ENCODE measurements around the gene ZNF621. TPM values are rescaled to one million over a fixed set of nuclear protein-coding genes. Genes with fewer than 3 reads are reported as not detected.

Gene ZNF621
- total RNA-seq = 10 to 100 TPM; 21.8 to 25.2 TPM

GRCh38 chr3:40524568-40525285 lies at the start of gene ZNF621:
ZNF621 (plus strand) TSS chr3:40524960; CDS start chr3:40525841, 881 bp downstream.
- Mint-ChIP-seq H3K27ac (peak within 1 kb of the TSS; percentile 92 to 98), H3K36me3 (peaks cover 28 to 32% of the 10 kb centered on the region in 2 donors), H3K9me3 (no peaks in the 10 kb centered on the region)
- ATAC-seq = peak; percentile 98 to 100
- peak; percentile 86 to 88 for DNase-seq (ENCODE audit: low spot score in 2 of 2)

GRCh38 chr3:40476478-40477470 lies 48.0 kb upstream of the ZNF621 start, which contains the start of gene ZNF619:
ZNF619 (plus strand) TSS chr3:40477122; CDS start chr3:40477980, 858 bp downstream.
- Mint-ChIP-seq H3K27ac (peak within 1 kb of the TSS; percentile 87 to 97), H3K9me3 (no peaks in the 10 kb centered on the region), H3K36me3 (no peaks in the 10 kb centered on the region)
- DNase-seq (ENCODE audit: low spot score in 2 of 2) (peak; percentile 54 to 57), ATAC-seq (peak; percentile 74 to 83)

GRCh38 chr3:40477666-40478065 lies 47.1 kb upstream of the ZNF621 start:
- H3K9me3 Mint-ChIP-seq = no peaks in the 10 kb centered on the region
- ATAC-seq = no peak
- H3K27ac Mint-ChIP-seq = peak overlapping the region; percentile 87 to 97

GRCh38 chr3:40487172-40487571 lies 37.6 kb upstream of the ZNF621 start:
- Mint-ChIP-seq H3K27ac (no peak overlapping the region), H3K36me3 (peaks cover 35 to 39% of the 10 kb centered on the region in 2 donors), H3K9me3 (peaks cover 13 to 22% of the 10 kb centered on the region in 2 donors)
- DNase-seq (ENCODE audit: low spot score in 2 of 2) (no peak), ATAC-seq (no peak)

More at GRCh38 chr3:40477666-40478065, 47.1 kb upstream of the ZNF621 start:
- peaks cover 0 to 6% of the 10 kb centered on the region in 2 donors for H3K36me3 Mint-ChIP-seq
- DNase-seq (ENCODE audit: low spot score in 2 of 2) = no peak

GRCh38 chr3:40490916-40491315 lies 33.8 kb upstream of the ZNF621 start:
- peaks cover 13 to 22% of the 10 kb centered on the region in 2 donors for H3K9me3 Mint-ChIP-seq
- no peak overlapping the region for H3K27ac Mint-ChIP-seq
- DNase-seq (ENCODE audit: low spot score in 2 of 2) (no peak), ATAC-seq (no peak)
- peaks cover 28 to 33% of the 10 kb centered on the region in 2 donors for H3K36me3 Mint-ChIP-seq

GRCh38 chr3:40494698-40495097 lies 30.1 kb upstream of the ZNF621 start:
- Mint-ChIP-seq H3K9me3 (peaks cover 0 to 4% of the 10 kb centered on the region in 2 donors), H3K36me3 (peaks cover 0 to 5% of the 10 kb centered on the region in 2 donors), H3K27ac (peak overlapping the region in 1 of 2 donors; percentile 26)
- no peak for DNase-seq (ENCODE audit: low spot score in 2 of 2)
- no peak for ATAC-seq

GRCh38 chr3:40497288-40497687 lies 27.5 kb upstream of the ZNF621 start:
- ATAC-seq (no peak), DNase-seq (ENCODE audit: low spot score in 2 of 2) (no peak)
- Mint-ChIP-seq H3K36me3 (no peaks in the 10 kb centered on the region), H3K9me3 (no peaks in the 10 kb centered on the region), H3K27ac (no peak overlapping the region)

GRCh38 chr3:40499952-40500351 lies 24.8 kb upstream of the ZNF621 start:
- H3K9me3 Mint-ChIP-seq = no peaks in the 10 kb centered on the region

GRCh38 chr3:40502034-40502433 lies 22.7 kb upstream of the ZNF621 start:
- H3K27ac Mint-ChIP-seq = no peak overlapping the region
- no peak for ATAC-seq
- H3K9me3 Mint-ChIP-seq = no peaks in the 10 kb centered on the region
- peaks cover 0 to 7% of the 10 kb centered on the region in 2 donors for H3K36me3 Mint-ChIP-seq
- DNase-seq (ENCODE audit: low spot score in 2 of 2) = no peak

More at GRCh38 chr3:40499952-40500351, 24.8 kb upstream of the ZNF621 start:
- ATAC-seq (no peak), DNase-seq (ENCODE audit: low spot score in 2 of 2) (no peak)
- H3K36me3 Mint-ChIP-seq = no peaks in the 10 kb centered on the region
- no peak overlapping the region for H3K27ac Mint-ChIP-seq

- ATAC-seq (peak; percentile 39 to 65), DNase-seq (ENCODE audit: low spot score in 2 of 2) (no peak)
- Mint-ChIP-seq H3K36me3 (peaks cover 11 to 17% of the 10 kb centered on the region in 2 donors), H3K27ac (no peak overlapping the region), H3K9me3 (no peaks in the 10 kb centered on the region)
Observed at GRCh38 chr3:40504636-40505430, 19.9 kb upstream of the ZNF621 start.

GRCh38 chr3:40505599-40506462 lies 18.9 kb upstream of the ZNF621 start, which contains the start of gene ZNF620:
ZNF620 (plus strand) TSS chr3:40506039; CDS start chr3:40506353, 314 bp downstream.
- Mint-ChIP-seq H3K36me3 (peaks cover 17 to 27% of the 10 kb centered on the region in 2 donors), H3K9me3 (no peaks in the 10 kb centered on the region), H3K27ac (peak within 1 kb of the TSS; percentile 79 to 88)
- ATAC-seq (peak; percentile 66 to 82), DNase-seq (ENCODE audit: low spot score in 2 of 2) (peak; percentile 37 to 65)

- ATAC-seq (peak in 1 of 2 donors; percentile 40), DNase-seq (ENCODE audit: low spot score in 2 of 2) (no peak)
- no peak overlapping the region for H3K27ac Mint-ChIP-seq
- H3K9me3 Mint-ChIP-seq = no peaks in the 10 kb centered on the region
- H3K36me3 Mint-ChIP-seq = peaks cover 20 to 41% of the 10 kb centered on the region in 2 donors
Observed at GRCh38 chr3:40511031-40511718, 13.6 kb upstream of the ZNF621 start.

GRCh38 chr3:40516201-40516600 lies 8.6 kb upstream of the ZNF621 start:
- H3K36me3 Mint-ChIP-seq = peaks cover 6 to 10% of the 10 kb centered on the region in 2 donors

GRCh38 chr3:40518067-40518466 lies 6.7 kb upstream of the ZNF621 start:
- Mint-ChIP-seq H3K36me3 (peaks cover 4 to 10% of the 10 kb centered on the region in 2 donors), H3K27ac (no peak overlapping the region), H3K9me3 (no peaks in the 10 kb centered on the region)
- ATAC-seq (no peak), DNase-seq (ENCODE audit: low spot score in 2 of 2) (no peak)

More at GRCh38 chr3:40516201-40516600, 8.6 kb upstream of the ZNF621 start:
- no peak for ATAC-seq
- Mint-ChIP-seq H3K9me3 (no peaks in the 10 kb centered on the region), H3K27ac (no peak overlapping the region)
- DNase-seq (ENCODE audit: low spot score in 2 of 2) = no peak

- H3K36me3 Mint-ChIP-seq = peaks cover 4 to 10% of the 10 kb centered on the region in 2 donors
- DNase-seq (ENCODE audit: low spot score in 2 of 2) (no peak), ATAC-seq (no peak)
- H3K27ac Mint-ChIP-seq = no peak overlapping the region
- no peaks in the 10 kb centered on the region for H3K9me3 Mint-ChIP-seq
Observed at GRCh38 chr3:40518848-40519247, 5.9 kb upstream of the ZNF621 start.
